Mucosa of stomach (tissue), 1 donor: ENCODE results near the gene DDX10.
"Not testable (repeated sequence)": the region's sequence is repeated elsewhere in the genome, so short reads cannot be mapped to it uniquely, and the experiment has no call there.

ENCODE experiments used
- H3K27me3 ChIP-seq: one replicate; pipeline ENCODE4 v1.7.0; 2013; ENCODE audit warnings: mild to moderate bottlenecking, low read length; ENCODE audit not compliant: control insufficient read depth, insufficient read depth
- H3K36me3 ChIP-seq: one replicate; pipeline ENCODE4 v1.7.0; 2013; ENCODE audit warnings: low read length; ENCODE audit not compliant: control insufficient read depth, insufficient read depth
- H3K4me1 ChIP-seq: one replicate; pipeline ENCODE4 v1.7.0; 2013; ENCODE audit warnings: mild to moderate bottlenecking, low read length; ENCODE audit not compliant: control insufficient read depth, insufficient read depth
- H3K4me3 ChIP-seq: one replicate; pipeline ENCODE4 v1.7.0; 2013; ENCODE audit warnings: low read length
- H3K9ac ChIP-seq: one replicate; pipeline ENCODE4 v1.7.0; 2013; ENCODE audit warnings: mild to moderate bottlenecking, low read length, moderate library complexity
- H3K9me3 ChIP-seq: one replicate; pipeline ENCODE4 v1.7.0; 2013; ENCODE audit warnings: mild to moderate bottlenecking, low read length, moderate library complexity; ENCODE audit not compliant: control insufficient read depth
- donor health status: Pancreatic carcinoma.

DDX10 gene

DNA sequence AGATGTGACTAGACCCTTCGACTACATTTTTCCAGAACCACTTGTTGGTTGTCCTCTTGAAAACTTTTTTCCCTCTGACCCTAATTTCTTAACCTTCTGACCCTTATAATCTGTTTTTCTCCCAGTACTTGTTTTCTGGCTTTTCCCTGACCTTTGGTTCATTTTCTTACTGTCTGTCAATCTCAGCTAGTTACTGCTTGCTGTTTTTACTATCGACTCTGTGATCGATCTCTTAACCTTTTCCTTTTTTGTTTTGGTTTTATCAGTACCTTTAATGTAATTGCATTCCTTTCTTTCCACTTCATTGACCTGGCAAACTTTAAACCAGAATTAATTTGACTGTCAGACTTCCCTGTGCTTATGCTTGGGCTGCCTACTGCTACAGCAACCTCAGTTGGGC, 92.8 kb downstream of the DDX10 start:
- H3K4me1 ChIP-seq, result no peaks in the 10 kb centered on the region
- no peak overlapping the region for H3K9ac ChIP-seq
- no peaks in the 10 kb centered on the region for H3K9me3 ChIP-seq
- H3K4me3 ChIP-seq, result no peak overlapping the region
- H3K36me3 ChIP-seq, result no peaks in the 10 kb centered on the region
- H3K27me3 ChIP-seq, result no peaks in the 10 kb centered on the region

DNA sequence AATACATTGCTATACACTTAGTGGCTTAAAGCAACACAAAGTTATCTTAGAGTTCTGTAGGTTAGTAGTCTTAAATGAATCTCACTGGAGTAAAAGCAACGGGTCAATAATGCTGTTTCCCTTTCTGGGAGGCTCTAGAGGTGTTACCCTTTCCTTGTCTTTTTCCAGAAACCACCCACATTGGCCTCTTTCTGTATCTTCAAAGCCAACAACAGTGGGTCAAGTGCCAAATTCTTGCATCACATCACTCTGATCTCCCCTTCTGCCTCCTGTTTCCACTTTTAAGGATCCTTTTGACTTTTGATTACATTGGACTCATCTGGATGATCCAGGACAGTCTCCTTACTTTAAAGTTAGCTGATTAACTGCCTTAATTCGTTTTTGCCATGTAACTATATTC, 93.6 kb downstream of the DDX10 start:
- Histone ChIP-seq H3K4me3 (no peak overlapping the region), H3K9me3 (no peaks in the 10 kb centered on the region), H3K36me3 (no peaks in the 10 kb centered on the region), H3K4me1 (no peaks in the 10 kb centered on the region), H3K27me3 (no peaks in the 10 kb centered on the region), H3K9ac (no peak overlapping the region)

DNA sequence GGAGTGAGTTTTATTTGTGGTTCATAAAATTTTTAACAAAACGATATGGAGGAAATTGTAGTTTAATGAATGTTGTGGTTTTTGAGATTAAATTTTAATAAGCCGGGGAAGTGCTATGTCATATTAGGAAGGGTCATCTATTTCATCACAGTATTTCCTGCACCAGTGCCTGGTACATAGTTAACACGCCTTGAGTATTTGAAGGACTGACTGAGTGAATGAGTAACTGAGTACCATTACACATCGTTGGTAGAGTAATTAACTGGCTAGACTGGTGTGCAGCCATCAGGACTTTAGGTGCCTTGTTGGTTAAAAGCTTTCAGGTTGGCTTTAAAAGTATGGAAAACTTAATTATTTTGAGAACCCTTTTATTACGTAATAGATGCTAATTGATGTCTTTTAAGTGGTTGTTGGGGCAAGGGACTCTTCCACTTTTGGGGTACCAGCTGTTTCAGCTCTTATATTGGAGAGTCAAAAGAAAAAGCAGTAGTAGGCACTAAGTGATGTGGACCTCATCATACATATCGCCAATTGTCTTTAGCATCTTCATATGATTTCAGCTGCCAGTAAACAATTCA, 101.8 kb downstream of the DDX10 start:
- Histone ChIP-seq H3K4me1 (no peaks in the 10 kb centered on the region), H3K9me3 (no peaks in the 10 kb centered on the region), H3K27me3 (no peaks in the 10 kb centered on the region), H3K4me3 (no peak overlapping the region), H3K9ac (no peak overlapping the region), H3K36me3 (no peaks in the 10 kb centered on the region)

DNA sequence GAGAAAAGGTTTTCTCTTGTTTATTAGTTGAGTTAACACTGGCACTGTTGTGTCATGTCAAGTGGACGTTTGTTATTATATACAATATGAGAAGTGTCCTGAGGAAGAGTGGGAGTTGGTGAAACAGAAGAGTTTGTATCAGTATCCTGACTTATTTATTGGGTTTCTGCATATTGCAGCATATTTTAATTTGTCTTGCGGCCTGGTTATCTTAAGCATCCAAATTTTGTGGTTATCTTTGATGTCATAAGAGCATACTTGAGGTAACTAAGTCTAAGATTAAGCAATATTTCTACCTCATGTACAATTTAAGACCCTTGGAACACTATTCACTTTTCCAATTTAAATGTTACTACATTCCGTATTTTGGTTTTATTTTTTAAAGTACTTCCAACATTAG, 103.5 kb downstream of the DDX10 start:
- Histone ChIP-seq H3K9me3 (no peaks in the 10 kb centered on the region), H3K4me3 (no peak overlapping the region), H3K27me3 (no peaks in the 10 kb centered on the region), H3K4me1 (no peaks in the 10 kb centered on the region), H3K9ac (no peak overlapping the region), H3K36me3 (no peaks in the 10 kb centered on the region)

DNA sequence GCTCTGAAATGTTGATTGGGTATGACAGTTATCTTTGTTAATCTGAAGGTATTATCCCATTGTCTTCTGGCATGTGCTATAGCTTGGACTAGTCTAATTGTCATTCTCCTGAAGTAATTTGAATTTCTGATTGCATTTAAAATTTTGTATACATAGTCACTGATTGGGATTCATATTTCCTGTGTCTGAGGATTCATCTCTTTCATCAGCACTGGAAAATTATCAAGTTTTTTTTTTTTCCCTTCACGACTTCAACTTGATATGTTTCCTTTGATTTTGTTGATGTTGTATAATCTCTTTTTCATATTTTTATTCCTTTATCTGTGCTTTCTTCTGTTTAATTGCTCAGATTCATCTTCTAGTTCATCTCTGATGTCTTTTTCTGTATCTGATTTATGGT, 104.1 kb downstream of the DDX10 start:
- Histone ChIP-seq H3K4me1 (no peaks in the 10 kb centered on the region), H3K27me3 (no peaks in the 10 kb centered on the region), H3K9ac (no peak overlapping the region), H3K36me3 (no peaks in the 10 kb centered on the region), H3K4me3 (no peak overlapping the region), H3K9me3 (no peaks in the 10 kb centered on the region)

DNA sequence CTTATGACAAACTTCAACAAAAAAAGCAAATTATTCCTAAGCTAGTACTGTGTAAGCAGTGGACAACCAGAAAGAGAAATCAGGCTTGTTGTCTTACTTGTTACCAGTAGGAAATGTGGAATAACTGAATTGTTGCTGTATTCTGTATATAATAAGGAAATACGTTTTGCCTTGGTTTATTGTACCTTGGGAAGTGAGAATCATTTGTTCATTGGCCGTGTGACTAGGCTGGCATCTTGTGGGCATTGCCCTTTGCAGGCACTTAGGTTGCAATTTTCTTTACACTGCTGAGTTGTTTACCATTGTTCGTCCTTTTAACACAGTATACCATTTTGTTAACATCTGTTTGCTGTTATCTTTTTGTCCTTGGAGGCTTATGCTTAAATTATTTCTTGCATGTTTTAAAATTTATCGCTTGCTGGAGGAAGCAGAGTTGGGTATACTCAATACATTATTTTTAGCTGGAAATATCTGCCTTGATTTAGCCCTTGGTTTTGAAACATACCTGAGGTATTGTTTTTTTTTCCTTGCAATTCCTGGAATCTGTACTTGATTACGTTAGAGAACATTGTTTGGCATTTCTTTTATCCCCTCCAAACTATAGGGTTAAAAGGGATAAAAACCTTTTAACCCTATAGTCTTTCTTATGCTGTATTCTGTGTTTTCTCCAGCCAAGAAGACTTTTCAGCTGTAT, 109.3 kb downstream of the DDX10 start:
- H3K9me3 ChIP-seq, result no peaks in the 10 kb centered on the region
- no peaks in the 10 kb centered on the region for H3K36me3 ChIP-seq
- H3K9ac ChIP-seq, result no peak overlapping the region
- H3K4me3 ChIP-seq, result no peak overlapping the region
- H3K27me3 ChIP-seq, result no peaks in the 10 kb centered on the region
- no peaks in the 10 kb centered on the region for H3K4me1 ChIP-seq

DNA sequence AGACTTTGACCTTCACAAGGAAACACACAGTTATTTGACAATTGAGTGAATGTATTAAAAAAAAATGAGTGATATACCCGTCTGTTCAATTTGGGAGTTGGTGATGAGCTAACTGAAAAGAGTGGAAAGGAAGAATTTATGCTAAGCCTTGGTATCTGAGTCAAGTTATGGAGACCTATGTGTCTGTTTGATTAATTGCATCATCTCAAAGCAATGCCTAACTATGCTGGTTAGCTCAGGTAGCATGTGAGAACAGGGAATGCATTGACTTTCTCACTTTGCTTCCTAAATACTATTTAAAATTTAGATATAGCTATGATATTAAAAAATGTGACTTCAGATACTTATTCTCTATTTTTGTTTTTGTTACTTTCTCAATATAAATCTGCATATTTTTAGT, 110.5 kb downstream of the DDX10 start:
- Histone ChIP-seq H3K4me3 (no peak overlapping the region), H3K9ac (no peak overlapping the region), H3K36me3 (no peaks in the 10 kb centered on the region), H3K27me3 (no peaks in the 10 kb centered on the region), H3K4me1 (no peaks in the 10 kb centered on the region), H3K9me3 (no peaks in the 10 kb centered on the region)

DNA sequence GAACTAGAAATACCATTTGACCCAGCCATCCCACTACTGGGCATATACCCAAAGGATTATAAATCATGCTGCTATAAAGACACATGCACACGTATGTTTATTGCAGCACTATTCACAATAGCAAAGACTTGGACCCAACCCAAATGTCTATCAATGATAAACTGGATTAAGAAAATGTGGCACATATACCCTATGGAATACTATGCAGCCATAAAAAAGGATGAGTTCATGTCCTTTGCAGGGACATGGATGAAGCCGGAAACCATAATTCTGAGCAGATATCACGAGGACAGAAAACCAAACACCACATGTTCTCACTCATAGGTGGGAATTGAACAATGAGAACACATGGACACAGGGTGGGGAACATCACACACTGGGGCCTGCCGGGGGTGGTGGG, 114.3 kb downstream of the DDX10 start:
- H3K27me3 ChIP-seq, H3K36me3 ChIP-seq, H3K4me3 ChIP-seq: not testable (repeated sequence)

DNA sequence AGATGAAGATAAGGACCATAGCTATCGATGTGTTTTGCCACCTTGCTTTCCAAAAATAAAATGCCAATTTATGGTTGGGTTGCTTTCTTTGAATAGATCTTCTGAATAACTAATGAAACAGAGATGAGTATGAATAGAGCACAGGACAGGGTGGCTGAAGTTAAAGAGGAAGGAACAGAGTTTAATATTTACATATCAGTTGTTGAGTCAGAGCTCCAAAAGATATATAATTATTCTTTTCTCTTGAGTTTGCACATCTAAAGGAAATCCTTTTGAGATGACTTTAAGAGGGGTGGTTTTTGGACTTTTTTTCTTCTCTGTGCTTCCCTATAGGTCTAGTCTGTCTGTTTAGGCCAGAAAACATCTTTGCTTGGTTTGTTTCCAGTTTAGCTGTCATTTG, 115.2 kb downstream of the DDX10 start:
- H3K4me3 ChIP-seq, result no peak overlapping the region
- no peaks in the 10 kb centered on the region for H3K36me3 ChIP-seq
- no peak overlapping the region for H3K9ac ChIP-seq
- H3K9me3 ChIP-seq, result no peaks in the 10 kb centered on the region
- H3K4me1 ChIP-seq, result no peaks in the 10 kb centered on the region
- no peaks in the 10 kb centered on the region for H3K27me3 ChIP-seq

More for the DNA sequence above, 114.3 kb downstream of the DDX10 start:
- H3K4me1 ChIP-seq, H3K9me3 ChIP-seq, H3K9ac ChIP-seq: not testable (repeated sequence)

DNA sequence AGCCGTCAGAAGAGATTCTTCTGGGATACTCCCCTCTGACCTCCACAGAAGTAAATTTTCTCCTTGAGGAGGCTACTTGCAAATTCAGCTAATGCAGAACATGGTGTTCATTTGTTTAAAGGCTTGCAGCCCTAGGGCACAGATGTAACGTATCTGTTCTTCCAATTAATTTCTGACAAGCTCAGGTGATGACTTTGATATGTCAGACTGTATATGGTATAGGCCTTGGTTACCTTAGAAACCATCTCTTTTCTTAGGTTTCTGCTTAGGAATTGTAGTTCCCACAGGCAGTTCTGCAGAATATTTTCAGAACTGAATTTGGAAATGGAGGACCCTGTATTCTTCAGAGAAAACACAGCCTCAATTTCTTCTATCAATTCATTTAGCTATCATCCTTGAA, 117.1 kb downstream of the DDX10 start:
- Histone ChIP-seq H3K4me3 (no peak overlapping the region), H3K36me3 (no peaks in the 10 kb centered on the region), H3K27me3 (no peaks in the 10 kb centered on the region), H3K9me3 (no peaks in the 10 kb centered on the region), H3K9ac (no peak overlapping the region), H3K4me1 (no peaks in the 10 kb centered on the region)

DNA sequence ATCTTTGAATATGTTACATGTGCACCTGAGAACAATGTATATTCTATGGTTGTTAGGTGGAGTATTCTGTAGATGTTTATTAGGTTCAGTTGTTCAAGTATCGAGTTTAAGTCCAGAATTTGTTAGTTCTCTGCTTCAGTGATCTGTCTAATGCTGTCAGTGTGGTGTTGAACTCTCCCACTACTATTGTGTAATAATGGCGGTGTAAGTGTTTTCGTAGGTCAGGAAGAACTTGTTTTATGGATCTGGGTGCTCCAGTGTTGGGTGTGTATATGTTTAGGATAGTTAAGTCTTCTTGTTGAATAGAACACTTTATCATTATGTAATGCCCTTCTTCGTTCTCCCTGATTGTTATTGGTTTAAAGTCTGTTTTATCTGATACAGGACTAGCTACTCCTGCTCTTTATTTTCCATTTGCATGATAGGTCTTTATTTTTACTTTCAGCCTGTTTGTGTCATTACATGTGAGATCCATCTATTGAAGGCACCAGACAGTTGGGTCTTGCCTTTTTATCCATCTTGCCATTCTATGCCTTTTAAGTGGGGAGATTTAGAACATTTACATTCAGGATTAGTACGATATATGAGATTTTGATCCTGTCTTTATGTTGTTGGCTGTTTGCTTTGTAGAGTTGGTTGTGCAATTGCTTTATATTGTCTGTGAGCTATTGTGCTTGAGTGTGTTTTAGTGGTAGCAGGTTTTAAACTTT, 121.6 kb downstream of the DDX10 start:
- H3K4me1 ChIP-seq, result no peaks in the 10 kb centered on the region
- H3K9ac ChIP-seq, result no peak overlapping the region
- no peaks in the 10 kb centered on the region for H3K9me3 ChIP-seq
- no peaks in the 10 kb centered on the region for H3K27me3 ChIP-seq
- H3K36me3 ChIP-seq, result no peaks in the 10 kb centered on the region
- H3K4me3 ChIP-seq, result no peak overlapping the region

DNA sequence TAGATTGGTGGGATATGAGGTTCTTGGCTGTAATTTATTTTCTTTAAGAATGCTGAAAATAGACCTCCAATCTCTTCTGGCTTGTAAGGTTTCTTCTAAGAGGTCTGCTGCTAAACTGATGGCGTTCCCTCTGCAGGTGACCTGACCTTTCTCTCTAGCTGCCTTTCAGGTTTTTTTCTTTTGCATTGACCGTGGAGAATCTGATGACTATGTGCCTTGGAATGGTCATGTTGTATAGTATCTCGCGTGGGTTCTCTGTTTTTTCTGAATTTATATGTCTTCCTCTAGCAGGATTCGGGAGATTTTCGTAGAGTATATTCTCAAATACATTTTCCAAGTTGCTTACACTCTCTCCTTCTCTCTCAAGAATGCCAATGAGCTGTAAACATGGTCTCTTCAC, 122.2 kb downstream of the DDX10 start:
- Histone ChIP-seq H3K9me3 (no peaks in the 10 kb centered on the region), H3K4me3 (no peak overlapping the region), H3K4me1 (no peaks in the 10 kb centered on the region), H3K36me3 (no peaks in the 10 kb centered on the region), H3K9ac (no peak overlapping the region), H3K27me3 (no peaks in the 10 kb centered on the region)
